IMR-90 (cell line): Measurements from ENCODE around the gene ZNF574. TPM values are rescaled to one million over a fixed set of nuclear protein-coding genes. Genes with fewer than 3 reads are reported as not detected.

Experiments
- ATAC-seq: fragments of 200-7000 bp; cut with Tn5 transposase; 2 replicates; pipeline ENCODE4 v1.9.1; 2020; ENCODE audit warnings: low read depth, mild to moderate bottlenecking, moderate library complexity
- BruUV-seq: library from RNA; stranded (reverse); fragments of 400-500 nt; replicated peaks from 2 replicates; lab custom pipeline; 2021; lab: Mats Ljungman, UMichigan
- CTCF ChIA-PET: fragments of 300-600 bp; formaldehyde crosslinking; extraction: SDS; loops from one replicate; lab custom pipeline; 2021; ENCODE audit warnings: antibody characterized with exemption; lab: Yijun Ruan, JAX
- POLR2A ChIA-PET: fragments of 300-600 bp; sonication (Branson Sonifier 250); formaldehyde crosslinking; loops from one replicate; lab custom pipeline; 2022; ENCODE audit warnings: antibody characterized with exemption; ENCODE audit not compliant: unreplicated experiment; lab: Charles Lee
- DNase-seq: peaks from one replicate; pipeline ENCODE4 v3.0.0; 2013
- H2AFZ ChIP-seq: replicated peaks from 2 replicates; pipeline ENCODE3; 2013; ENCODE audit warnings: low read length, mild to moderate bottlenecking; ENCODE audit not compliant: poor library complexity
- H2AK5ac ChIP-seq: 2 replicates; pipeline ENCODE4 v1.6.1; 2013; ENCODE audit warnings: low read depth, low read length, inconsistent platforms
- H2AK9ac ChIP-seq: replicated peaks from 2 replicates; pipeline ENCODE3; 2013; ENCODE audit warnings: mild to moderate bottlenecking, low read depth, low read length, moderate library complexity; ENCODE audit not compliant: poor library complexity
- H2BK120ac ChIP-seq: 2 replicates; pipeline ENCODE4 v1.6.1; 2013; ENCODE audit warnings: low read depth, low read length, inconsistent platforms
- H2BK15ac ChIP-seq: 3 replicates; pipeline ENCODE4 v1.6.1; 2013; ENCODE audit warnings: low read depth, low read length, inconsistent platforms
- H2BK20ac ChIP-seq: 2 replicates; pipeline ENCODE4 v1.6.1; 2013; ENCODE audit warnings: low read depth, mild to moderate bottlenecking, inconsistent platforms, low read length, moderate library complexity
- H2BK5ac ChIP-seq: 2 replicates; pipeline ENCODE4 v1.6.1; 2013; ENCODE audit warnings: mild to moderate bottlenecking, low read depth, low read length, inconsistent platforms; ENCODE audit not compliant: poor library complexity, severe bottlenecking
- H3K14ac ChIP-seq: replicated peaks from 2 replicates; pipeline ENCODE4 v1.6.1; 2013; ENCODE audit warnings: low read depth, low read length, inconsistent platforms
- H3K18ac ChIP-seq: 2 replicates; pipeline ENCODE4 v1.6.1; 2013; ENCODE audit warnings: low read depth, low read length, control low read depth
- H3K23ac ChIP-seq: 2 replicates; pipeline ENCODE4 v1.6.1; 2013; ENCODE audit warnings: low read depth, low read length, inconsistent platforms
- H3K27ac ChIP-seq: 2 replicates; pipeline ENCODE4 v1.5.1; 2013; ENCODE audit warnings: mild to moderate bottlenecking, control low read depth, low read length; ENCODE audit not compliant: insufficient read depth
- H3K27me3 ChIP-seq: 2 replicates; pipeline ENCODE4 v1.6.1; 2013; ENCODE audit warnings: low read length; ENCODE audit not compliant: control insufficient read depth, insufficient read depth
- H3K36me3 ChIP-seq: 2 replicates; pipeline ENCODE4 v1.6.1; 2013; ENCODE audit warnings: low read length, mixed read lengths; ENCODE audit not compliant: control insufficient read depth, insufficient read depth
- H3K4ac ChIP-seq: 2 replicates; pipeline ENCODE4 v1.6.1; 2013; ENCODE audit warnings: low read depth, low read length, inconsistent platforms
- H3K4me1 ChIP-seq: 2 replicates; pipeline ENCODE4 v1.6.1; 2013; ENCODE audit warnings: low read length, mixed read lengths; ENCODE audit not compliant: control insufficient read depth, insufficient read depth
- H3K4me2 ChIP-seq: 2 replicates; pipeline ENCODE4 v1.6.1; 2013; ENCODE audit warnings: low read depth, mild to moderate bottlenecking, control low read depth, low read length, moderate library complexity
- H3K4me3 ChIP-seq: 2 replicates; pipeline ENCODE4 v1.5.1; 2013; ENCODE audit warnings: low read depth, mild to moderate bottlenecking, control low read depth, low read length, moderate library complexity; ENCODE audit not compliant: insufficient read depth
- H3K56ac ChIP-seq: 2 replicates; pipeline ENCODE4 v1.6.1; 2013; ENCODE audit warnings: low read length, inconsistent platforms; ENCODE audit not compliant: insufficient read depth; ENCODE audit errors: extremely low read depth
- H3K79me1 ChIP-seq, 2 experiments: 2 replicates each; pipeline ENCODE4 v1.6.1; 2013; ENCODE audit warnings: low read length in 2 of 2, inconsistent platforms in 1 of 2, low read depth in 1 of 2
- H3K9ac ChIP-seq: 2 replicates; pipeline ENCODE4 v1.6.1; 2013; ENCODE audit warnings: low read depth, low read length, control low read depth
- H3K9me1 ChIP-seq: 2 replicates; pipeline ENCODE4 v1.6.1; 2013; ENCODE audit warnings: low read length, inconsistent platforms; ENCODE audit not compliant: insufficient read depth
- H3K9me3 ChIP-seq: 2 replicates; pipeline ENCODE4 v1.6.1; 2013; ENCODE audit warnings: low read length; ENCODE audit not compliant: control insufficient read depth, insufficient read depth
- H4K20me1 ChIP-seq: 2 replicates; pipeline ENCODE4 v1.6.1; 2013; ENCODE audit warnings: low read length, inconsistent platforms; ENCODE audit not compliant: insufficient read depth
- H4K5ac ChIP-seq: 2 replicates; pipeline ENCODE4 v1.6.1; 2013; ENCODE audit warnings: mild to moderate bottlenecking, low read depth, low read length, control low read depth
- H4K8ac ChIP-seq, 2 experiments: 2 replicates each; pipeline ENCODE4 v1.6.1; 2013; ENCODE audit warnings: low read depth in 2 of 2, low read length in 2 of 2, control low read depth in 1 of 2, inconsistent platforms in 1 of 2
- H4K91ac ChIP-seq: 2 replicates; pipeline ENCODE4 v1.6.1; 2013; ENCODE audit warnings: low read depth, low read length, inconsistent platforms; ENCODE audit not compliant: insufficient read depth
- BHLHE40 ChIP-seq: fragments of 150-350 bp; IDR thresholded peaks from 2 replicates; pipeline ENCODE4 v1.6.1; 2016; ENCODE audit warnings: mild to moderate bottlenecking, low read depth, low read length
- CEBPB ChIP-seq: IDR thresholded peaks from 2 replicates; pipeline ENCODE4 v1.6.1; 2012; ENCODE audit warnings: low read depth, low read length, improper control_type of control experiment
- CHD1 ChIP-seq: IDR thresholded peaks from 2 replicates; pipeline ENCODE4 v1.6.1; 2012; ENCODE audit warnings: low read depth, low read length, improper control_type of control experiment
- FOS ChIP-seq: fragments of 150-350 bp; IDR thresholded peaks from 2 replicates; pipeline ENCODE4 v1.6.1; 2016; ENCODE audit warnings: low read depth, low read length
- MAFK ChIP-seq: IDR thresholded peaks from 2 replicates; pipeline ENCODE4 v1.6.1; 2012; ENCODE audit warnings: low read depth, low read length, improper control_type of control experiment
- MAZ ChIP-seq: IDR thresholded peaks from 2 replicates; pipeline ENCODE4 v1.6.1; 2012; ENCODE audit warnings: low read depth, mild to moderate bottlenecking, low read length, improper control_type of control experiment, moderate library complexity, borderline replicate concordance
- MXI1 ChIP-seq: IDR thresholded peaks from 2 replicates; pipeline ENCODE4 v1.6.1; 2012; ENCODE audit warnings: low read depth, mild to moderate bottlenecking, low read length, moderate library complexity, borderline replicate concordance
- NFE2L2 ChIP-seq: fragments of 150-350 bp; IDR thresholded peaks from 2 replicates; pipeline ENCODE4 v1.6.1; 2016; ENCODE audit warnings: low read depth, mild to moderate bottlenecking, low read length
- POLR2A ChIP-seq: IDR thresholded peaks from 2 replicates; pipeline ENCODE4 v1.6.1; 2012; ENCODE audit warnings: mild to moderate bottlenecking, low read depth, low read length
- RAD21 ChIP-seq: IDR thresholded peaks from 2 replicates; pipeline ENCODE4 v1.6.1; 2012; ENCODE audit warnings: low read length, improper control_type of control experiment
- RCOR1 ChIP-seq: IDR thresholded peaks from 2 replicates; pipeline ENCODE4 v1.6.1; 2012; ENCODE audit warnings: mild to moderate bottlenecking, low read length, improper control_type of control experiment; ENCODE audit not compliant: insufficient replicate concordance
- RFX5 ChIP-seq: IDR thresholded peaks from 2 replicates; pipeline ENCODE4 v1.8.0; 2012; ENCODE audit warnings: low read depth, mild to moderate bottlenecking, low read length, moderate library complexity
- SMC3 ChIP-seq: fragments of 150-350 bp; IDR thresholded peaks from 2 replicates; pipeline ENCODE4 v1.6.1; 2016; ENCODE audit warnings: low read depth, mild to moderate bottlenecking, antibody characterized with exemption, low read length, moderate library complexity
- WGBS, 2 experiments: methylation state at CpG; one replicate each; pipeline versions ENCODE4 v1.1.5 to v1.1.7; 2013; ENCODE audit warnings: missing lambda C conversion rate in 2 of 2; ENCODE audit not compliant: insufficient read length in 1 of 2; ENCODE audit errors: extremely low coverage in 2 of 2; 5-methylcytosine and 5-hydroxymethylcytosine counted together
- dilution Hi-C: fragments of 300-500 bp; cut with HindIII; formaldehyde crosslinking; loops from one replicate; pipeline ENCODE4 v1.14.3; 2018; ENCODE audit warnings: low sequenced_read_pairs; ENCODE audit not compliant: unreplicated experiment
- in situ Hi-C: fragments of 300-500 bp; cut with MboI; formaldehyde crosslinking; loops from 3 replicates; pipeline ENCODE4 v1.14.3; 2019; ENCODE audit warnings: low sequenced_read_pairs, inconsistent platforms, mixed read lengths
- intact Hi-C: fragments of 100-400 bp; cut with micrococcal nuclease; formaldehyde crosslinking; loops from 2 replicates; pipeline ENCODE4 v1.10.0; 2022
- polyA plus RNA-seq, 3 experiments: library from polyadenylated mRNA; depleted of rRNA; stranded (reverse); fragments of >200 nt; gene quantifications; 2 replicates each; pipeline ENCODE4 v1.2.3, GENCODE V29; 2012; ENCODE audit warnings: low replicate concordance in 1 of 3
- total RNA-seq: library from RNA; depleted of rRNA; stranded (reverse); fragments of >200 nt; gene quantifications from 2 replicates; pipeline ENCODE4 v1.2.3, GENCODE V29; 2012
- TF ChIP-seq, protein P1 (sequence below): fragments of 150-350 bp; IDR thresholded peaks from 2 replicates; pipeline ENCODE4 v1.6.1; 2016; ENCODE audit warnings: low read depth, mild to moderate bottlenecking, low read length, moderate library complexity, borderline replicate concordance
- TF ChIP-seq, protein P2 (sequence below): conservative IDR thresholded peaks from 2 replicates; pipeline ENCODE4 v1.5.1; 2012; ENCODE audit warnings: mild to moderate bottlenecking, low read depth, low read length, improper control_type of control experiment
- TF ChIP-seq, protein P3 (sequence below): fragments of 150-350 bp; IDR thresholded peaks from 2 replicates; pipeline ENCODE4 v1.6.1; 2017; ENCODE audit warnings: mild to moderate bottlenecking, antibody characterized with exemption, low read length, low read depth

The ZNF574 gene
- total and polyA plus RNA-seq, 2 of the 4 experiments (the other 2 are of a cell fraction) = 8.1 to 14.1 TPM

DNA sequence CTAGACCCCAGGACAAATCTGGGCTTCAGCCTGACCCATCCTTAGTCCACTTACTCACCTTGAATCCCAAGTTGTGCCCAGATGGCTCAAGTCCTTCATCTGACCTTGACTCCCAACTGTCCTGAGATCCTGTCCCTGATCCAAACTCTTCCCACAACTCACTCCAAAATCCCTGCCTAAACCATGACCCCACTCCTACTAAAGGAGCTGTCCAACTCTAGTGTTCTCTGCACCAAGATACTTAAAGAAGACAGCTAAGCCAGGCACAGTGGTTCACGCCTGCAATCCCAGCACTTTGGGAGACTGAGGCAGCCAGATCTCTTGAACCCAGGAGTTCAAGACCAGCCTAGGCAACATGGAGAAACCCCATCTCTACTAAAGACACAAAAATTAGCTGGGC is 47.8 kb downstream of the ZNF574 start:
- H3K4me3 ChIP-seq = no peak overlapping the region
- no peaks in the 10 kb centered on the region for H3K36me3 ChIP-seq
- no peak overlapping the region for H3K23ac ChIP-seq
- dilution Hi-C loops = no loop called here
- WGBS, 2 experiments = no CpG with 5 or more reads among the region's 1 CpG
- peak overlapping the region; percentile 44; the same call in 1 of the 2 replicates for H2BK120ac ChIP-seq
- no peak overlapping the region for H3K14ac ChIP-seq
- CTCF ChIA-PET = interaction anchor here (0.5 to 1.6 kb wide), 6 partner anchors 10 to 22 kb away, joined by 3 to 6 read pairs (median 4); no protein-coding TSS in a partner anchor
- H3K56ac ChIP-seq = no peak overlapping the region
- H3K4me2 ChIP-seq = no peak overlapping the region
- H2AFZ ChIP-seq = no peak overlapping the region
- no peak for TF ChIP-seq SMC3
- TF ChIP-seq MAFK = no peak
- no peak for TF ChIP-seq NFE2L2
- no peak for TF ChIP-seq BHLHE40
- TF ChIP-seq, protein P1, sequence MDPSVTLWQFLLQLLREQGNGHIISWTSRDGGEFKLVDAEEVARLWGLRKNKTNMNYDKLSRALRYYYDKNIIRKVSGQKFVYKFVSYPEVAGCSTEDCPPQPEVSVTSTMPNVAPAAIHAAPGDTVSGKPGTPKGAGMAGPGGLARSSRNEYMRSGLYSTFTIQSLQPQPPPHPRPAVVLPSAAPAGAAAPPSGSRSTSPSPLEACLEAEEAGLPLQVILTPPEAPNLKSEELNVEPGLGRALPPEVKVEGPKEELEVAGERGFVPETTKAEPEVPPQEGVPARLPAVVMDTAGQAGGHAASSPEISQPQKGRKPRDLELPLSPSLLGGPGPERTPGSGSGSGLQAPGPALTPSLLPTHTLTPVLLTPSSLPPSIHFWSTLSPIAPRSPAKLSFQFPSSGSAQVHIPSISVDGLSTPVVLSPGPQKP = no peak
- TF ChIP-seq, protein P2, sequence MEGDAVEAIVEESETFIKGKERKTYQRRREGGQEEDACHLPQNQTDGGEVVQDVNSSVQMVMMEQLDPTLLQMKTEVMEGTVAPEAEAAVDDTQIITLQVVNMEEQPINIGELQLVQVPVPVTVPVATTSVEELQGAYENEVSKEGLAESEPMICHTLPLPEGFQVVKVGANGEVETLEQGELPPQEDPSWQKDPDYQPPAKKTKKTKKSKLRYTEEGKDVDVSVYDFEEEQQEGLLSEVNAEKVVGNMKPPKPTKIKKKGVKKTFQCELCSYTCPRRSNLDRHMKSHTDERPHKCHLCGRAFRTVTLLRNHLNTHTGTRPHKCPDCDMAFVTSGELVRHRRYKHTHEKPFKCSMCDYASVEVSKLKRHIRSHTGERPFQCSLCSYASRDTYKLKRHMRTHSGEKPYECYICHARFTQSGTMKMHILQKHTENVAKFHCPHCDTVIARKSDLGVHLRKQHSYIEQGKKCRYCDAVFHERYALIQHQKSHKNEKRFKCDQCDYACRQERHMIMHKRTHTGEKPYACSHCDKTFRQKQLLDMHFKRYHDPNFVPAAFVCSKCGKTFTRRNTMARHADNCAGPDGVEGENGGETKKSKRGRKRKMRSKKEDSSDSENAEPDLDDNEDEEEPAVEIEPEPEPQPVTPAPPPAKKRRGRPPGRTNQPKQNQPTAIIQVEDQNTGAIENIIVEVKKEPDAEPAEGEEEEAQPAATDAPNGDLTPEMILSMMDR = no peak
- no peak for TF ChIP-seq RCOR1
- TF ChIP-seq, protein P3, sequence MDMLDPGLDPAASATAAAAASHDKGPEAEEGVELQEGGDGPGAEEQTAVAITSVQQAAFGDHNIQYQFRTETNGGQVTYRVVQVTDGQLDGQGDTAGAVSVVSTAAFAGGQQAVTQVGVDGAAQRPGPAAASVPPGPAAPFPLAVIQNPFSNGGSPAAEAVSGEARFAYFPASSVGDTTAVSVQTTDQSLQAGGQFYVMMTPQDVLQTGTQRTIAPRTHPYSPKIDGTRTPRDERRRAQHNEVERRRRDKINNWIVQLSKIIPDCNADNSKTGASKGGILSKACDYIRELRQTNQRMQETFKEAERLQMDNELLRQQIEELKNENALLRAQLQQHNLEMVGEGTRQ = no peak
- TF ChIP-seq RAD21 = no peak
- no peak for TF ChIP-seq MAZ
- no peak for TF ChIP-seq CEBPB
- TF ChIP-seq RFX5 = no peak
- no peak for TF ChIP-seq POLR2A
- no peak for TF ChIP-seq MXI1
- no peak for TF ChIP-seq FOS
- TF ChIP-seq CHD1 = no peak
- POLR2A ChIA-PET = interaction anchor here (0.6 kb wide), 2 partner anchors 116 to 760 kb away, joined by 4 to 7 read pairs; partner anchors contain the start of gene B9D2
- H3K9me3 ChIP-seq = no peaks in the 10 kb centered on the region
- DNase-seq = no peak
- peaks cover 15% of the 10 kb centered on the region for H3K4me1 ChIP-seq
- H4K91ac ChIP-seq = 0 out of 2 replicates have a peak overlapping the region, but pooled peaks have one; percentile 56
- no peak overlapping the region for H2BK5ac ChIP-seq
- H2BK20ac ChIP-seq = no peak overlapping the region
- ATAC-seq = no peak
- H2AK5ac ChIP-seq = peak overlapping the region; percentile 99
- no peaks in the 10 kb centered on the region for H4K20me1 ChIP-seq
- H4K5ac ChIP-seq = no peak overlapping the region
- intact Hi-C loops = no loop called here
- peaks cover 0 to 24% of the 10 kb centered on the region in 2 experiments; a peak in 2 of 4 replicates for H3K79me1 ChIP-seq
- H2BK15ac ChIP-seq = 0 out of 3 replicates have a peak overlapping the region, but pooled peaks have one; percentile 52
- no peak overlapping the region for H2AK9ac ChIP-seq
- no peak overlapping the region for H3K27ac ChIP-seq
- H3K18ac ChIP-seq = no peak overlapping the region
- peak overlapping the region; percentile 94 for H3K4ac ChIP-seq
- in situ Hi-C loops = no loop called here
- H3K27me3 ChIP-seq = no peaks in the 10 kb centered on the region
- H3K9me1 ChIP-seq = peaks cover 19% of the 10 kb centered on the region
- no peak overlapping the region for H4K8ac ChIP-seq
- H3K9ac ChIP-seq = no peak overlapping the region
- no TSS peak for BruUV-seq
